Tibial nerve (tissue), 4 donors: ENCODE results near the gene TRIM23.

Experiments used
- CTCF ChIP-seq, 5 experiments: fragments of 200-600 bp in 3 of 5; fragments of 450-650 bp in 2 of 5; sonication (generic) in 3 of 5; IDR thresholded peaks; one replicate each; pipeline ENCODE4 v1.5.1; 2016 to 2019; ENCODE audit warnings: antibody characterized with exemption in 5 of 5, mild to moderate bottlenecking in 3 of 5, moderate library complexity in 2 of 5
- EP300 ChIP-seq, 2 donors: sonication (generic); formaldehyde crosslinking; IDR thresholded peaks; one replicate each; pipeline ENCODE4 v1.6.1; 2017; ENCODE audit warnings: antibody characterized with exemption in 2 of 2, mild to moderate bottlenecking in 1 of 2
- POLR2A ChIP-seq, 2 donors: fragments of 450-650 bp; IDR thresholded peaks; one replicate each; pipeline ENCODE4 v1.6.1; 2017; ENCODE audit warnings: antibody characterized with exemption in 2 of 2, mild to moderate bottlenecking in 2 of 2, moderate library complexity in 2 of 2

GRCh38 chr5:65647941-65648340, 23.8 kb upstream of the TRIM23 start:
- TF ChIP-seq POLR2A (IDR thresholded peaks at IDR 0.05) (no peak), CTCF (IDR thresholded peaks at IDR 0.05) (no peak), EP300 (IDR thresholded peaks at IDR 0.05) (no peak)
